Endothelial cell of umbilical vein (primary cell): ENCODE results near the gene MSMB. TPM values are rescaled to one million over a fixed set of nuclear protein-coding genes. Genes with fewer than 3 reads are reported as not detected.

Experiments used
- BruUV-seq: library from RNA; stranded (reverse); fragments of 400-500 nt; replicated peaks from 2 replicates; lab custom pipeline; 2021; lab: Mats Ljungman, UMichigan
- CTCF ChIA-PET: fragments of 300-600, 350-600 bp; sonication (Branson Sonifier 250); formaldehyde crosslinking; loops from one replicate; lab custom pipeline; 2021; ENCODE audit warnings: antibody characterized with exemption, inconsistent platforms; lab: Charles Lee
- POLR2A ChIA-PET: fragments of 300-600, 350-600 bp; sonication (Branson Sonifier 250); formaldehyde crosslinking; loops from one replicate; lab custom pipeline; 2021; ENCODE audit warnings: antibody characterized with exemption, inconsistent platforms; lab: Charles Lee
- DNase-seq: peaks from one replicate; pipeline ENCODE4 v3.0.0-alpha.2; 2011; ENCODE audit warnings: low read depth, low spot score
- FAIRE-seq: peaks from 2 replicates; lab custom pipeline; 2011; peaks lifted over from hg19 to GRCh38; lab: Jason Lieb, UNC
- H2AFZ ChIP-seq: 2 replicates; pipeline ENCODE4 v1.6.0; 2012; ENCODE audit warnings: low read depth, low read length, control low read depth, inconsistent platforms
- H3K27ac ChIP-seq: 2 replicates; pipeline ENCODE4 v1.5.1; 2011; ENCODE audit warnings: low read depth, mild to moderate bottlenecking, control low read depth, low read length, moderate library complexity; ENCODE audit not compliant: insufficient read depth
- H3K27me3 ChIP-seq, 2 experiments: 2 replicates each; pipeline versions ENCODE4 v1.6.0 to v1.6.1; 2011; ENCODE audit warnings: low read length in 2 of 2, mixed read lengths in 1 of 2; ENCODE audit not compliant: control insufficient read depth in 2 of 2, insufficient read depth in 2 of 2
- H3K36me3 ChIP-seq, 2 experiments: 2 replicates in 1 of 2; 3 replicates in 1 of 2; pipeline ENCODE4 v1.5.1; 2011; ENCODE audit warnings: low read length in 2 of 2, mild to moderate bottlenecking in 1 of 2, moderate library complexity in 1 of 2; ENCODE audit not compliant: control insufficient read depth in 2 of 2, insufficient read depth in 2 of 2; ENCODE audit errors: extremely low read depth in 1 of 2
- H3K4me1 ChIP-seq: 3 replicates; pipeline ENCODE4 v1.5.1; 2011; ENCODE audit warnings: mild to moderate bottlenecking, low read length; ENCODE audit not compliant: control insufficient read depth, insufficient read depth; ENCODE audit errors: extremely low read depth
- H3K4me2 ChIP-seq: 2 replicates; pipeline ENCODE4 v1.6.1; 2011; ENCODE audit warnings: low read length, control low read depth, mixed read lengths; ENCODE audit not compliant: insufficient read depth
- H3K4me3 ChIP-seq, 3 experiments: fragments of 200-600 bp in 1 of 3; sonication (generic), shearing (Covaris generic) in 1 of 3; replicated peaks in 1 of 3; 2 replicates each; pipeline ENCODE4 v1.5.1; 2011 to 2016; ENCODE audit warnings: control low read depth in 3 of 3, low read length in 3 of 3, mild to moderate bottlenecking in 2 of 3, inconsistent platforms in 1 of 3, low read depth in 1 of 3, moderate library complexity in 1 of 3; ENCODE audit not compliant: insufficient read depth in 1 of 3
- H3K79me2 ChIP-seq: 2 replicates; pipeline ENCODE4 v1.6.0; 2012; ENCODE audit warnings: low read length, inconsistent platforms; ENCODE audit not compliant: control insufficient read depth, insufficient read depth
- H3K9ac ChIP-seq: replicated peaks from 2 replicates; pipeline ENCODE3; 2011; ENCODE audit warnings: low read length, control low read depth; ENCODE audit not compliant: insufficient read depth; ENCODE audit errors: extremely low read depth
- H3K9me1 ChIP-seq: replicated peaks from 3 replicates; pipeline ENCODE4 v1.6.0; 2011; ENCODE audit warnings: mild to moderate bottlenecking, low read length; ENCODE audit not compliant: control insufficient read depth, insufficient read depth; ENCODE audit errors: extremely low read depth
- H3K9me3 ChIP-seq: replicated peaks from 2 replicates; pipeline ENCODE4 v1.5.1; 2012; ENCODE audit warnings: low read length, inconsistent platforms; ENCODE audit not compliant: control insufficient read depth, insufficient read depth
- H4K20me1 ChIP-seq: replicated peaks from 2 replicates; pipeline ENCODE3; 2011; ENCODE audit warnings: mild to moderate bottlenecking, low read length; ENCODE audit not compliant: control insufficient read depth, insufficient read depth; ENCODE audit errors: extremely low read depth
- CTCF ChIP-seq, 2 donors: IDR thresholded peaks; 1 replicate in 1 of 2; 2 replicates in 1 of 2; pipeline ENCODE4 v1.5.1; 2011; ENCODE audit warnings: low read length in 2 of 2, mild to moderate bottlenecking in 2 of 2, moderate library complexity in 2 of 2, control low read depth in 1 of 2, inconsistent platforms in 1 of 2, low read depth in 1 of 2; ENCODE audit not compliant: insufficient read depth in 1 of 2; ENCODE audit errors: extremely low read depth in 1 of 2
- EZH2 ChIP-seq: IDR thresholded peaks from 2 replicates; pipeline ENCODE4 v1.6.1; 2012; ENCODE audit warnings: borderline replicate concordance, low read depth, mild to moderate bottlenecking, moderate library complexity, low read length, inconsistent platforms; ENCODE audit not compliant: severe bottlenecking
- FOS ChIP-seq: IDR thresholded peaks from 2 replicates; pipeline ENCODE4 v1.6.1; 2011; ENCODE audit warnings: mild to moderate bottlenecking, low read length, moderate library complexity, borderline replicate concordance; ENCODE audit not compliant: insufficient read depth
- GATA2 ChIP-seq: IDR thresholded peaks from 2 replicates; pipeline ENCODE4 v1.7.0; 2011; ENCODE audit warnings: low read depth, mild to moderate bottlenecking, moderate library complexity, mixed read lengths, low read length; ENCODE audit not compliant: insufficient read length, insufficient read depth
- JUN ChIP-seq: IDR thresholded peaks from 2 replicates; pipeline ENCODE4 v1.6.1; 2011; ENCODE audit warnings: borderline replicate concordance, low read depth; ENCODE audit not compliant: insufficient read length, insufficient read depth
- MYC ChIP-seq: IDR thresholded peaks from one replicate; pipeline ENCODE4 v1.6.1; 2011; ENCODE audit warnings: mild to moderate bottlenecking, low read depth, low read length
- POLR2A ChIP-seq: IDR thresholded peaks from 2 replicates; pipeline ENCODE4 v1.6.1; 2012; ENCODE audit warnings: low read depth, mild to moderate bottlenecking, control low read depth, low read length
- POLR2AphosphoS5 ChIP-seq: IDR thresholded peaks from 2 replicates; pipeline ENCODE4 v1.6.1; 2012; ENCODE audit warnings: low read depth, mild to moderate bottlenecking, control low read depth, low read length, moderate library complexity; ENCODE audit not compliant: insufficient read depth
- dilution Hi-C: fragments of 300-500 bp; cut with MboI; formaldehyde crosslinking; loops from one replicate; pipeline ENCODE4 v1.15.0; 2019; ENCODE audit warnings: low sequenced_read_pairs; ENCODE audit not compliant: extremely low pct_ligation_motif_present
- intact Hi-C: fragments of 100-400 bp; cut with micrococcal nuclease; formaldehyde crosslinking; loops from one replicate; pipeline ENCODE4 v1.10.0; 2022
- polyA plus RNA-seq, 4 experiments: library from polyadenylated mRNA; depleted of rRNA in 3 of 4; stranded (reverse) in 3 of 4; unstranded in 1 of 4; fragments of >200 nt; gene quantifications; 2 replicates each; pipeline versions ENCODE4 v1.2.1 to v1.2.3, GENCODE V29; 2011 to 2012; ENCODE audit warnings: missing spikeins in 1 of 4
- total RNA-seq: library from RNA; stranded (reverse); gene quantifications from 2 replicates; pipeline ENCODE4 v1.2.3, GENCODE V29; 2021
- TF ChIP-seq, protein P1 (sequence below): IDR thresholded peaks from 2 replicates; pipeline ENCODE4 v1.6.1; 2011; ENCODE audit not compliant: insufficient read depth, insufficient read length

Gene MSMB
- total and polyA plus RNA-seq, 2 donors (not counting 3 experiments of a cell fraction or from before 2014, with no cell fraction given), result not detected

DNA sequence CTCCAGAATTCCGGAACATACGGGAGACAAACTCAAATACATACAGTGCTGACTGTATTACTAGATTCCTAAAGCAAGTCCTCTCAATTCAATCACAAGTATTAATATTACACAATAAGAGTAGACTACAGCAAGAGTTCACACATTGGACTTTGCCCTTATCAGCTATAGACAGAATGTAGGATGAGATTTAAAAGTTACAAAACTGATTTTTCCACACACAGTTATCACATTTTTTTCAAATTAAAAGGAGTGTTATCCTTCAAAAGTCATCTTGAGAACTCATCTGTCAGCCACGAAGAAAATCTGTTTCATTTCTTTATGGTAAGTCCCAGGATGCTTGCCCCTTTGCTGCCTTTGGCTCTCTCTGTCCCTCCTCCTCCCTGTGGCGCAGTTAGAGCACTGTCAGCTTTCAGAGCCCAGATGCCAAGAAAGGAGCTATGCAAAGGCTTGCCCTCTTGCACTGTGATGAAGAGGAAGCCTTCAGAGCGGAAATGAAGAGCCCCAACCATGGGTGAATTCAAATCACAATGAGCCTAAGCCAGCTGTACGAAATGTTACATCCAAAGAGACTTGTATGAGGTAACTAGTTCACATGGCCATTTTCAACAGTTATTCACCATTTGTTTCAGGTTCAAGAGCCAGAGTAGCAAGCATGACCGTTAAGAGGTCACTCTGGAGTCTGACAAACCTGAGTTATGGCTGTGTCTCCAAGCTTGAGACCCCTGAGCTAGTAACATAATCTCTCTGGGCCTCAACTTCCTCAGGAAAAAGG is 26.3 kb downstream of the MSMB start:
- POLR2A ChIA-PET, result no interaction called here
- Histone ChIP-seq H3K4me1 (peaks cover 52% of the 10 kb centered on the region), H3K9ac (no peak overlapping the region), H2AFZ (no peak overlapping the region), H3K9me1 (no peaks in the 10 kb centered on the region), H3K4me2 (peak overlapping the region; percentile 81), H3K4me3 (no peak overlapping the region), H3K79me2 (peaks cover 92% of the 10 kb centered on the region), H3K36me3 (peaks cover 4 to 6% of the 10 kb centered on the region in 2 experiments), H3K9me3 (no peaks in the 10 kb centered on the region), H3K27ac (peak overlapping the region; percentile 81), H4K20me1 (no peaks in the 10 kb centered on the region), H3K27me3 (no peaks in the 10 kb centered on the region)
- TF ChIP-seq, protein P1, sequence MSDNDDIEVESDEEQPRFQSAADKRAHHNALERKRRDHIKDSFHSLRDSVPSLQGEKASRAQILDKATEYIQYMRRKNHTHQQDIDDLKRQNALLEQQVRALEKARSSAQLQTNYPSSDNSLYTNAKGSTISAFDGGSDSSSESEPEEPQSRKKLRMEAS, result no peak
- TF ChIP-seq EZH2 (no peak), CTCF (IDR thresholded peaks at IDR 0.05; ENCODE audit: extremely low read depth in 1 of 2, insufficient read depth in 1 of 2, low read depth in 1 of 2, low read length in 2 of 2) (no peak), FOS (no peak), JUN (no peak), GATA2 (no peak), POLR2A (no peak), POLR2AphosphoS5 (no peak), MYC (no peak)
- CTCF ChIA-PET, result interaction anchor here (0.5 to 3.9 kb wide), 5 partner anchors 9 to 770 kb away, joined by 3 to 18 read pairs (median 5); no protein-coding TSS in a partner anchor
- no peak for FAIRE-seq
- dilution Hi-C loops, result no loop called here
- no TSS peak for BruUV-seq
- intact Hi-C loops, result loop anchor here (5.0 to 10.0 kb wide), 2 partner anchors 47 to 1015 kb away; partner anchors contain the start of genes TIMM23 and ZNF22
- DNase-seq, result peak; percentile 45
